Type B pancreatic cell (in vitro differentiated cells): ENCODE results near the gene ZNF579. TPM values are rescaled to one million over a fixed set of nuclear protein-coding genes. Genes with fewer than 3 reads are reported as not detected.
"Not testable (repeated sequence)": the region's sequence is repeated elsewhere in the genome, so short reads cannot be mapped to it uniquely, and the experiment has no call there.

ENCODE experiments used
- DNase-seq: peaks from one replicate; pipeline ENCODE4 v3.0.0; 2021; ENCODE audit warnings: mixed read lengths; ENCODE audit not compliant: unreplicated experiment; ENCODE audit errors: extremely low spot score
- H3K27ac Mint-ChIP-seq: 2 replicates; pipeline ENCODE4 v1.8.0; 2021; ENCODE audit warnings: mild to moderate bottlenecking, mixed read lengths
- H3K27me3 Mint-ChIP-seq: 2 replicates; pipeline ENCODE4 v1.8.0; 2021; ENCODE audit warnings: mixed read lengths
- H3K36me3 Mint-ChIP-seq: 2 replicates; pipeline ENCODE4 v1.8.0; 2021; ENCODE audit warnings: mixed read lengths
- H3K4me1 Mint-ChIP-seq: one replicate; pipeline ENCODE4 v1.8.0; 2021; ENCODE audit warnings: mixed read lengths; ENCODE audit not compliant: unreplicated experiment
- H3K4me3 Mint-ChIP-seq: 2 replicates; pipeline ENCODE4 v1.8.0; 2021; ENCODE audit warnings: mild to moderate bottlenecking, mixed read lengths
- H3K9me3 Mint-ChIP-seq: 2 replicates; pipeline ENCODE4 v1.8.0; 2021; ENCODE audit warnings: mixed read lengths
- CTCF ChIP-seq: fragments of 200-600 bp; sonication (generic); conservative IDR thresholded peaks from 2 replicates; pipeline ENCODE4 v1.5.0; 2021; ENCODE audit warnings: antibody characterized with exemption, mild to moderate bottlenecking
- total RNA-seq: library from RNA; stranded (reverse); gene quantifications from 2 replicates; pipeline ENCODE4 v1.2.1, GENCODE V29; 2021; ENCODE audit warnings: low replicate concordance

Gene ZNF579
- total RNA-seq, 1 donor from 2014 or later = 23.9 TPM

GRCh38 chr19:55584871-55585270 is 4.2 kb upstream of the ZNF579 start:
- no peaks in the 10 kb centered on the region for H3K9me3 Mint-ChIP-seq
- H3K4me3 Mint-ChIP-seq = peak overlapping the region; percentile 93
- peak overlapping the region; percentile 66 for H3K27ac Mint-ChIP-seq
- DNase-seq = no peak
- peaks cover 35% of the 10 kb centered on the region for H3K4me1 Mint-ChIP-seq
- no peaks in the 10 kb centered on the region for H3K27me3 Mint-ChIP-seq
- no peak for TF ChIP-seq CTCF
- peaks cover under 1% of the 10 kb centered on the region for H3K36me3 Mint-ChIP-seq

DNA sequence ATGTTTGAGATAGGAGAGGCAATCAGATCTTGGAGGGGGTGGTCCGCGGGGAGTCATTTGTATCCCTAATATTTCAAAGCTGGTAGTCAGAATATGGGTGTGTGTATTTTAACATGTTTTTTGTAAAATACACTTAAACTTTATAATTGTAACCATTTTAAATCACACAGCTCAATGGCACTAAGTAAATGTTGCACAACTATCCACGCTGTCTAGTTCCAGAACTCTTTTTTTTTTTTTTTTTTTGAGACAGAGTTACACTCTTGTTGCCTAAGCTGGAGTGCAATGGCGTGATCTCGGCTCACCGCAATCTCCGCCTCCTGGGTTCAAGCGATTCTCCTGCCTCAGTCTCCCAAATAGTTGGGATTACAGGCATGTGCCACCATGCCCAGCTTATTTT is 3.2 kb upstream of the ZNF579 start:
- not testable (repeated sequence) for H3K27ac Mint-ChIP-seq, H3K9me3 Mint-ChIP-seq, H3K27me3 Mint-ChIP-seq, H3K36me3 Mint-ChIP-seq, DNase-seq, H3K4me3 Mint-ChIP-seq
- peaks cover 36% of the 10 kb centered on the region for H3K4me1 Mint-ChIP-seq

DNA sequence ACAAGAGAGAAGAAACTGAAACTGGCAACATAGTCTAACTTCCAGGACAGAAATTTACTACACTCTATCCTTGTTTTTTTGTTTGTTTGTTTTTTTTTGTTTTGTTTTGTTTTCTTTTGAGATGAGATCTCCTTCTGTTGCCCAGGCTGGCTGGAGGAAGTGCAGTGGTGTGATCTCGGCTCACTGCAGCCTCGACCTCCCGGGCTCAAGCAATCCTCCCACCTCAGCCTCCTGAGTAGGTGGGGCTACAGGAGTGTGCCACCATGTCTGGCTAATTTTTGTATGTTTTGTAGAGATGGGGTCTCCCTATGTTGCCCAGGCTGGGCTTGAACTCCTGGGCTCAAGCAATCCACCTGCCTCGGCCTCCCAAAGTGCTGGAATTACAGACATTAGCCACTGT is 1.6 kb upstream of the ZNF579 start:
- not testable (repeated sequence) for H3K9me3 Mint-ChIP-seq, H3K27me3 Mint-ChIP-seq, H3K36me3 Mint-ChIP-seq, DNase-seq
- H3K27ac Mint-ChIP-seq = peak overlapping the region; percentile 82
- H3K4me1 Mint-ChIP-seq = peaks cover 33% of the 10 kb centered on the region
- peak overlapping the region; percentile 94 for H3K4me3 Mint-ChIP-seq

GRCh38 chr19:55581823-55582223 is 1.2 kb upstream of the ZNF579 start:
- H3K4me3 Mint-ChIP-seq = peak overlapping the region; percentile 94
- peaks cover 10% of the 10 kb centered on the region for H3K36me3 Mint-ChIP-seq
- TF ChIP-seq CTCF = no peak
- DNase-seq = no peak
- peaks cover 31% of the 10 kb centered on the region for H3K4me1 Mint-ChIP-seq
- no peaks in the 10 kb centered on the region for H3K27me3 Mint-ChIP-seq
- no peaks in the 10 kb centered on the region for H3K9me3 Mint-ChIP-seq
- peak overlapping the region; percentile 82 for H3K27ac Mint-ChIP-seq

GRCh38 chr19:55581145-55581822 is 636 bp upstream of the ZNF579 start:
- peaks cover 12% of the 10 kb centered on the region for H3K36me3 Mint-ChIP-seq
- DNase-seq = no peak
- TF ChIP-seq CTCF = no peak
- peak overlapping the region; percentile 82 for H3K27ac Mint-ChIP-seq
- peak overlapping the region; percentile 94 for H3K4me3 Mint-ChIP-seq
- peaks cover 33% of the 10 kb centered on the region for H3K4me1 Mint-ChIP-seq
- no peaks in the 10 kb centered on the region for H3K27me3 Mint-ChIP-seq
- H3K9me3 Mint-ChIP-seq = no peaks in the 10 kb centered on the region

GRCh38 chr19:55579766-55580621 is 654 bp downstream of the ZNF579 start:
- peaks cover 12% of the 10 kb centered on the region for H3K36me3 Mint-ChIP-seq
- H3K9me3 Mint-ChIP-seq = no peaks in the 10 kb centered on the region
- peak overlapping the region; percentile 94 for H3K4me3 Mint-ChIP-seq
- no peak for DNase-seq
- no peaks in the 10 kb centered on the region for H3K27me3 Mint-ChIP-seq
- peaks cover 22% of the 10 kb centered on the region for H3K4me1 Mint-ChIP-seq
- TF ChIP-seq CTCF = no peak
- H3K27ac Mint-ChIP-seq = peak overlapping the region; percentile 83
